Progenitor cell of endocrine pancreas (in vitro differentiated cells): ENCODE data around the gene BNIPL. TPM values are rescaled to one million over a fixed set of nuclear protein-coding genes. Genes with fewer than 3 reads are reported as not detected.
A peak's percentile ranks its signal among the peaks of the same experiment; 100 is the strongest.

Experiments
- DNase-seq: peaks from one replicate; pipeline ENCODE4 v3.0.0; 2021; ENCODE audit warnings: low spot score; ENCODE audit not compliant: unreplicated experiment
- H3K27ac Mint-ChIP-seq: 2 replicates; pipeline ENCODE4 v1.8.0; 2021; ENCODE audit warnings: mild to moderate bottlenecking, moderate library complexity, mixed read lengths
- H3K27me3 Mint-ChIP-seq: 2 replicates; pipeline ENCODE4 v1.8.0; 2021; ENCODE audit warnings: mixed read lengths
- H3K36me3 Mint-ChIP-seq: 2 replicates; pipeline ENCODE4 v1.8.0; 2022; ENCODE audit warnings: mixed read lengths; ENCODE audit not compliant: insufficient read depth
- H3K4me1 Mint-ChIP-seq: 2 replicates; pipeline ENCODE4 v1.8.0; 2021; ENCODE audit warnings: low read depth, mixed read lengths
- H3K4me3 Mint-ChIP-seq: 2 replicates; pipeline ENCODE4 v1.8.0; 2021; ENCODE audit warnings: low read depth, mild to moderate bottlenecking, moderate library complexity, mixed read lengths
- H3K9me3 Mint-ChIP-seq: 2 replicates; pipeline ENCODE4 v1.8.0; 2021; ENCODE audit warnings: low read depth, mixed read lengths
- CTCF ChIP-seq: fragments of 200-600 bp; sonication (generic); IDR thresholded peaks from one replicate; pipeline ENCODE4 v1.5.0; 2021; ENCODE audit warnings: antibody characterized with exemption, mild to moderate bottlenecking; ENCODE audit not compliant: unreplicated experiment
- total RNA-seq: library from RNA; stranded (reverse); gene quantifications from 2 replicates; pipeline ENCODE4 v1.2.1, GENCODE V29; 2021

The BNIPL gene
- total RNA-seq, 1 donor from 2014 or later: 0.93 TPM

- DNase-seq: peak; percentile 52
- H3K27me3 Mint-ChIP-seq: no peaks in the 10 kb centered on the region
- peak; percentile 61 for TF ChIP-seq CTCF
- H3K27ac Mint-ChIP-seq: peak overlapping the region; percentile 65
- H3K36me3 Mint-ChIP-seq: peaks cover 8% of the 10 kb centered on the region
- H3K4me1 Mint-ChIP-seq: no peaks in the 10 kb centered on the region
- H3K9me3 Mint-ChIP-seq: no peaks in the 10 kb centered on the region
- H3K4me3 Mint-ChIP-seq: no peak overlapping the region
Measured at GRCh38 chr1:151024540-151025146, 11.7 kb upstream of the BNIPL start.

DNA sequence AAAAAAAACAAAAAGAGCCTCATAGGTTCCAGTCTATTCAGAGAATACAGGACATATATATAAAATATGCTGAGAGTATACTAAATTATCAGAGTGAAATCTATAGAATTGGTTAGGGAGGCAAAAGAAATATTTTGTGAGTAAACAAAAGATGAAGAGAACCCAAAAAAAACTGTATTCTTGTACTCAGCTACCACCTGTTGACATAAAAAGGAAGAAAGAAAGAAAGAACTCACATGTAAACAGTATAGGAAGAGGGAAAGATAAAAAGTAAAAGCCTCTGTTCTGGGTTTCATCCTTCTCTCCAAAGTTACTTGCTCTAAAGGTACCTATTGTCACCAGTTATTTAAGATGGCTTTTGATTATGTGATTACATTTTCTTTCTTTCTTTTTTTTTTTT, 9.9 kb upstream of the BNIPL start:
- DNase-seq: no peak
- peaks cover 12% of the 10 kb centered on the region for H3K36me3 Mint-ChIP-seq
- no peaks in the 10 kb centered on the region for H3K27me3 Mint-ChIP-seq
- no peak overlapping the region for H3K27ac Mint-ChIP-seq
- TF ChIP-seq CTCF: no peak
- H3K4me3 Mint-ChIP-seq: no peak overlapping the region
- H3K9me3 Mint-ChIP-seq: no peaks in the 10 kb centered on the region
- H3K4me1 Mint-ChIP-seq: no peaks in the 10 kb centered on the region

GRCh38 chr1:151032164-151032563, 4.2 kb upstream of the BNIPL start:
- DNase-seq: no peak
- Mint-ChIP-seq H3K27ac (no peak overlapping the region), H3K4me3 (no peak overlapping the region), H3K4me1 (peaks cover 2% of the 10 kb centered on the region), H3K27me3 (no peaks in the 10 kb centered on the region), H3K36me3 (peaks cover 27% of the 10 kb centered on the region), H3K9me3 (no peaks in the 10 kb centered on the region)
- TF ChIP-seq CTCF: no peak

DNA sequence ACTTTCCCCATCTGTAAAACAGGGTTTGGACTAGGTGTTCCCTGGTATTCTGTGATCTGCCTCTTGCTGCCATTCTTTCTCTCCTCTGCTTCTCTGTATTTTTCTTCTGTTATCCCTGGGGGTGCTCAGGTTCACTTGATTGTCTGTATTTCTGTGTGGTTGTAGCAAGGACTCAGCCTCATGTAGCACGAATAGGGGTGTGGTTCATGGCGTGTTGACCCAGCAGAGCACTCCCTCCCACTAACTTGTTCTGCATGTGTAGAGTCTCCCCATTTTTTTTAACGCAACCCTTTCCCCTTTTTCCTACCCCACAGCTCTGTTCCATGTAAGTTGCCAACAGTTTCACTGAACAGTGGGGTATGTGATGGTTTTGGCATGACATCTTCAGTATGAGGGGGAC, 1.2 kb upstream of the BNIPL start:
- H3K9me3 Mint-ChIP-seq: no peaks in the 10 kb centered on the region
- peaks cover 2% of the 10 kb centered on the region for H3K4me1 Mint-ChIP-seq
- no peaks in the 10 kb centered on the region for H3K27me3 Mint-ChIP-seq
- peaks cover 19% of the 10 kb centered on the region for H3K36me3 Mint-ChIP-seq
- H3K27ac Mint-ChIP-seq: no peak overlapping the region
- no peak for TF ChIP-seq CTCF
- no peak for DNase-seq
- no peak overlapping the region for H3K4me3 Mint-ChIP-seq

DNA sequence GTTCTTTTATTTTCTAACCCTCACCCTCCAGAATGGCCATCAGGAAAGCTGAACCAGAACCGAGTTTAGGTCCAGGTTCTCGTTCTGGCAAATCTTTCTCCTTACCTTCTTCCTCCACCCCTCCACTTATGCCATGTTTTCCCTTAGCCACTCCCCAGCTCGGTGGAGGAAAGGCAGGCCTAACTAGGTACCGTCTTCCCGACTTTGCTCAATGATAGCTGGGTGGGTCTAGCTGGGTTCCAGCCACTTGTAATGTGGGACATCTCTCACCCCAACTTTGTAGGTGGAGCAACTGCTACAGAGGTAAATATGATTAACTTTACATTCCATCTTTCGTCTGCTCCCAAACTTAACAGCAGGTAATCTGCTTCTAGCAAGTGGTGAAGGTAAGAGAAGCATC, 646 bp downstream of the BNIPL start:
- Mint-ChIP-seq H3K4me1 (peaks cover 2% of the 10 kb centered on the region), H3K9me3 (no peaks in the 10 kb centered on the region), H3K4me3 (no peak overlapping the region), H3K36me3 (peaks cover 17% of the 10 kb centered on the region), H3K27me3 (no peaks in the 10 kb centered on the region), H3K27ac (no peak overlapping the region)
- DNase-seq: no peak
- TF ChIP-seq CTCF: no peak
